IMR-90 (cell line): ENCODE measurements around the gene GGT6. TPM values are rescaled to one million over a fixed set of nuclear protein-coding genes. Genes with fewer than 3 reads are reported as not detected.

Source experiments
- ATAC-seq: fragments of 200-7000 bp; cut with Tn5 transposase; 2 replicates; pipeline ENCODE4 v1.9.1; 2020; ENCODE audit warnings: low read depth, mild to moderate bottlenecking, moderate library complexity
- BruUV-seq: library from RNA; stranded (reverse); fragments of 400-500 nt; replicated peaks from 2 replicates; lab custom pipeline; 2021; lab: Mats Ljungman, UMichigan
- CTCF ChIA-PET: fragments of 300-600 bp; formaldehyde crosslinking; extraction: SDS; loops from one replicate; lab custom pipeline; 2021; ENCODE audit warnings: antibody characterized with exemption; lab: Yijun Ruan, JAX
- POLR2A ChIA-PET: fragments of 300-600 bp; sonication (Branson Sonifier 250); formaldehyde crosslinking; loops from one replicate; lab custom pipeline; 2022; ENCODE audit warnings: antibody characterized with exemption; ENCODE audit not compliant: unreplicated experiment; lab: Charles Lee
- DNase-seq: peaks from one replicate; pipeline ENCODE4 v3.0.0; 2013
- H2AFZ ChIP-seq: replicated peaks from 2 replicates; pipeline ENCODE3; 2013; ENCODE audit warnings: low read length, mild to moderate bottlenecking; ENCODE audit not compliant: poor library complexity
- H2AK5ac ChIP-seq: 2 replicates; pipeline ENCODE4 v1.6.1; 2013; ENCODE audit warnings: low read depth, low read length, inconsistent platforms
- H2AK9ac ChIP-seq: replicated peaks from 2 replicates; pipeline ENCODE3; 2013; ENCODE audit warnings: mild to moderate bottlenecking, low read depth, low read length, moderate library complexity; ENCODE audit not compliant: poor library complexity
- H2BK120ac ChIP-seq: 2 replicates; pipeline ENCODE4 v1.6.1; 2013; ENCODE audit warnings: low read depth, low read length, inconsistent platforms
- H2BK15ac ChIP-seq: 3 replicates; pipeline ENCODE4 v1.6.1; 2013; ENCODE audit warnings: low read depth, low read length, inconsistent platforms
- H2BK20ac ChIP-seq: 2 replicates; pipeline ENCODE4 v1.6.1; 2013; ENCODE audit warnings: low read depth, mild to moderate bottlenecking, inconsistent platforms, low read length, moderate library complexity
- H2BK5ac ChIP-seq: 2 replicates; pipeline ENCODE4 v1.6.1; 2013; ENCODE audit warnings: mild to moderate bottlenecking, low read depth, low read length, inconsistent platforms; ENCODE audit not compliant: poor library complexity, severe bottlenecking
- H3K14ac ChIP-seq: replicated peaks from 2 replicates; pipeline ENCODE4 v1.6.1; 2013; ENCODE audit warnings: low read depth, low read length, inconsistent platforms
- H3K18ac ChIP-seq: 2 replicates; pipeline ENCODE4 v1.6.1; 2013; ENCODE audit warnings: low read depth, low read length, control low read depth
- H3K23ac ChIP-seq: 2 replicates; pipeline ENCODE4 v1.6.1; 2013; ENCODE audit warnings: low read depth, low read length, inconsistent platforms
- H3K27ac ChIP-seq: 2 replicates; pipeline ENCODE4 v1.5.1; 2013; ENCODE audit warnings: mild to moderate bottlenecking, control low read depth, low read length; ENCODE audit not compliant: insufficient read depth
- H3K27me3 ChIP-seq: 2 replicates; pipeline ENCODE4 v1.6.1; 2013; ENCODE audit warnings: low read length; ENCODE audit not compliant: control insufficient read depth, insufficient read depth
- H3K36me3 ChIP-seq: 2 replicates; pipeline ENCODE4 v1.6.1; 2013; ENCODE audit warnings: low read length, mixed read lengths; ENCODE audit not compliant: control insufficient read depth, insufficient read depth
- H3K4ac ChIP-seq: 2 replicates; pipeline ENCODE4 v1.6.1; 2013; ENCODE audit warnings: low read depth, low read length, inconsistent platforms
- H3K4me1 ChIP-seq: 2 replicates; pipeline ENCODE4 v1.6.1; 2013; ENCODE audit warnings: low read length, mixed read lengths; ENCODE audit not compliant: control insufficient read depth, insufficient read depth
- H3K4me2 ChIP-seq: 2 replicates; pipeline ENCODE4 v1.6.1; 2013; ENCODE audit warnings: low read depth, mild to moderate bottlenecking, control low read depth, low read length, moderate library complexity
- H3K4me3 ChIP-seq: 2 replicates; pipeline ENCODE4 v1.5.1; 2013; ENCODE audit warnings: low read depth, mild to moderate bottlenecking, control low read depth, low read length, moderate library complexity; ENCODE audit not compliant: insufficient read depth
- H3K56ac ChIP-seq: 2 replicates; pipeline ENCODE4 v1.6.1; 2013; ENCODE audit warnings: low read length, inconsistent platforms; ENCODE audit not compliant: insufficient read depth; ENCODE audit errors: extremely low read depth
- H3K79me1 ChIP-seq, 2 experiments: 2 replicates each; pipeline ENCODE4 v1.6.1; 2013; ENCODE audit warnings: low read length in 2 of 2, inconsistent platforms in 1 of 2, low read depth in 1 of 2
- H3K9ac ChIP-seq: 2 replicates; pipeline ENCODE4 v1.6.1; 2013; ENCODE audit warnings: low read depth, low read length, control low read depth
- H3K9me1 ChIP-seq: 2 replicates; pipeline ENCODE4 v1.6.1; 2013; ENCODE audit warnings: low read length, inconsistent platforms; ENCODE audit not compliant: insufficient read depth
- H3K9me3 ChIP-seq: 2 replicates; pipeline ENCODE4 v1.6.1; 2013; ENCODE audit warnings: low read length; ENCODE audit not compliant: control insufficient read depth, insufficient read depth
- H4K20me1 ChIP-seq: 2 replicates; pipeline ENCODE4 v1.6.1; 2013; ENCODE audit warnings: low read length, inconsistent platforms; ENCODE audit not compliant: insufficient read depth
- H4K5ac ChIP-seq: 2 replicates; pipeline ENCODE4 v1.6.1; 2013; ENCODE audit warnings: mild to moderate bottlenecking, low read depth, low read length, control low read depth
- H4K8ac ChIP-seq, 2 experiments: 2 replicates each; pipeline ENCODE4 v1.6.1; 2013; ENCODE audit warnings: low read depth in 2 of 2, low read length in 2 of 2, control low read depth in 1 of 2, inconsistent platforms in 1 of 2
- H4K91ac ChIP-seq: 2 replicates; pipeline ENCODE4 v1.6.1; 2013; ENCODE audit warnings: low read depth, low read length, inconsistent platforms; ENCODE audit not compliant: insufficient read depth
- BHLHE40 ChIP-seq: fragments of 150-350 bp; IDR thresholded peaks from 2 replicates; pipeline ENCODE4 v1.6.1; 2016; ENCODE audit warnings: mild to moderate bottlenecking, low read depth, low read length
- CEBPB ChIP-seq: IDR thresholded peaks from 2 replicates; pipeline ENCODE4 v1.6.1; 2012; ENCODE audit warnings: low read depth, low read length, improper control_type of control experiment
- CHD1 ChIP-seq: IDR thresholded peaks from 2 replicates; pipeline ENCODE4 v1.6.1; 2012; ENCODE audit warnings: low read depth, low read length, improper control_type of control experiment
- ELK1 ChIP-seq: fragments of 150-350 bp; IDR thresholded peaks from 2 replicates; pipeline ENCODE4 v1.6.1; 2016; ENCODE audit warnings: low read depth, mild to moderate bottlenecking, low read length, moderate library complexity, borderline replicate concordance
- FOS ChIP-seq: fragments of 150-350 bp; IDR thresholded peaks from 2 replicates; pipeline ENCODE4 v1.6.1; 2016; ENCODE audit warnings: low read depth, low read length
- MAFK ChIP-seq: IDR thresholded peaks from 2 replicates; pipeline ENCODE4 v1.6.1; 2012; ENCODE audit warnings: low read depth, low read length, improper control_type of control experiment
- MAZ ChIP-seq: IDR thresholded peaks from 2 replicates; pipeline ENCODE4 v1.6.1; 2012; ENCODE audit warnings: low read depth, mild to moderate bottlenecking, low read length, improper control_type of control experiment, moderate library complexity, borderline replicate concordance
- MXI1 ChIP-seq: IDR thresholded peaks from 2 replicates; pipeline ENCODE4 v1.6.1; 2012; ENCODE audit warnings: low read depth, mild to moderate bottlenecking, low read length, moderate library complexity, borderline replicate concordance
- NFE2L2 ChIP-seq: fragments of 150-350 bp; IDR thresholded peaks from 2 replicates; pipeline ENCODE4 v1.6.1; 2016; ENCODE audit warnings: low read depth, mild to moderate bottlenecking, low read length
- POLR2A ChIP-seq: IDR thresholded peaks from 2 replicates; pipeline ENCODE4 v1.6.1; 2012; ENCODE audit warnings: mild to moderate bottlenecking, low read depth, low read length
- RAD21 ChIP-seq: IDR thresholded peaks from 2 replicates; pipeline ENCODE4 v1.6.1; 2012; ENCODE audit warnings: low read length, improper control_type of control experiment
- RCOR1 ChIP-seq: IDR thresholded peaks from 2 replicates; pipeline ENCODE4 v1.6.1; 2012; ENCODE audit warnings: mild to moderate bottlenecking, low read length, improper control_type of control experiment; ENCODE audit not compliant: insufficient replicate concordance
- RFX5 ChIP-seq: IDR thresholded peaks from 2 replicates; pipeline ENCODE4 v1.8.0; 2012; ENCODE audit warnings: low read depth, mild to moderate bottlenecking, low read length, moderate library complexity
- SMC3 ChIP-seq: fragments of 150-350 bp; IDR thresholded peaks from 2 replicates; pipeline ENCODE4 v1.6.1; 2016; ENCODE audit warnings: low read depth, mild to moderate bottlenecking, antibody characterized with exemption, low read length, moderate library complexity
- USF2 ChIP-seq: fragments of 150-350 bp; IDR thresholded peaks from 2 replicates; pipeline ENCODE4 v1.6.1; 2017; ENCODE audit warnings: mild to moderate bottlenecking, antibody characterized with exemption, low read length, low read depth
- WGBS, 2 experiments: methylation state at CpG; one replicate each; pipeline versions ENCODE4 v1.1.5 to v1.1.7; 2013; ENCODE audit warnings: missing lambda C conversion rate in 2 of 2; ENCODE audit not compliant: insufficient read length in 1 of 2; ENCODE audit errors: extremely low coverage in 2 of 2; 5-methylcytosine and 5-hydroxymethylcytosine counted together
- dilution Hi-C: fragments of 300-500 bp; cut with HindIII; formaldehyde crosslinking; loops from one replicate; pipeline ENCODE4 v1.14.3; 2018; ENCODE audit warnings: low sequenced_read_pairs; ENCODE audit not compliant: unreplicated experiment
- in situ Hi-C: fragments of 300-500 bp; cut with MboI; formaldehyde crosslinking; loops from 3 replicates; pipeline ENCODE4 v1.14.3; 2019; ENCODE audit warnings: low sequenced_read_pairs, inconsistent platforms, mixed read lengths
- intact Hi-C: fragments of 100-400 bp; cut with micrococcal nuclease; formaldehyde crosslinking; loops from 2 replicates; pipeline ENCODE4 v1.10.0; 2022
- polyA plus RNA-seq, 3 experiments: library from polyadenylated mRNA; depleted of rRNA; stranded (reverse); fragments of >200 nt; gene quantifications; 2 replicates each; pipeline ENCODE4 v1.2.3, GENCODE V29; 2012; ENCODE audit warnings: low replicate concordance in 1 of 3
- total RNA-seq: library from RNA; depleted of rRNA; stranded (reverse); fragments of >200 nt; gene quantifications from 2 replicates; pipeline ENCODE4 v1.2.3, GENCODE V29; 2012
- TF ChIP-seq, protein P1 (sequence below): conservative IDR thresholded peaks from 2 replicates; pipeline ENCODE4 v1.5.1; 2012; ENCODE audit warnings: mild to moderate bottlenecking, low read depth, low read length, improper control_type of control experiment

Gene GGT6
- total and polyA plus RNA-seq, 2 of the 4 experiments (the other 2 are of a cell fraction), result not detected

- CTCF ChIA-PET, result no interaction called here
These were observed 411 bp downstream of the GGT6 start for GRCh38 chr17:4559966-4560365.

More at GRCh38 chr17:4559966-4560365, 411 bp downstream of the GGT6 start:
- Histone ChIP-seq H3K23ac (no peak overlapping the region), H3K4me3 (no peak overlapping the region), H2BK20ac (no peak overlapping the region), H3K9ac (no peak overlapping the region), H2BK5ac (no peak overlapping the region), H2AK5ac (no peak overlapping the region), H3K14ac (no peak overlapping the region), H3K4me2 (no peak overlapping the region), H3K27ac (no peak overlapping the region), H3K9me3 (no peaks in the 10 kb centered on the region), H4K5ac (no peak overlapping the region), H2AK9ac (no peak overlapping the region), H3K18ac (no peak overlapping the region), H2BK120ac (no peak overlapping the region), H4K91ac (no peak overlapping the region), H3K4me1 (peaks cover 2% of the 10 kb centered on the region), H2AFZ (no peak overlapping the region), H2BK15ac (no peak overlapping the region), H3K27me3 (peaks cover 5% of the 10 kb centered on the region; the same call in 1 of the 2 replicates), H4K20me1 (no peaks in the 10 kb centered on the region), H3K4ac (no peak overlapping the region), H3K36me3 (no peaks in the 10 kb centered on the region), H3K56ac (no peak overlapping the region), H3K9me1 (no peaks in the 10 kb centered on the region), H3K79me1 (peaks cover 0 to 2% of the 10 kb centered on the region in 2 experiments; a peak in 1 of 4 replicates), H4K8ac (no peak overlapping the region)
- no peak for ATAC-seq
- dilution Hi-C loops (no loop called here), in situ Hi-C loops (loop anchor here (10.0 kb wide), 1 partner anchor 65 kb away; the partner anchor contains the start of gene SPNS2), intact Hi-C loops (loop anchor here (5.0 to 10.0 kb wide), 2 partner anchors 138 to 325 kb away; no protein-coding TSS in a partner anchor)
- TF ChIP-seq MXI1 (no peak), CHD1 (no peak), USF2 (no peak), RFX5 (no peak), ELK1 (no peak), CEBPB (no peak), FOS (no peak), POLR2A (no peak), NFE2L2 (no peak), MAZ (no peak), MAFK (no peak), RAD21 (no peak), RCOR1 (no peak), SMC3 (no peak), BHLHE40 (no peak)
- TF ChIP-seq, protein P1, sequence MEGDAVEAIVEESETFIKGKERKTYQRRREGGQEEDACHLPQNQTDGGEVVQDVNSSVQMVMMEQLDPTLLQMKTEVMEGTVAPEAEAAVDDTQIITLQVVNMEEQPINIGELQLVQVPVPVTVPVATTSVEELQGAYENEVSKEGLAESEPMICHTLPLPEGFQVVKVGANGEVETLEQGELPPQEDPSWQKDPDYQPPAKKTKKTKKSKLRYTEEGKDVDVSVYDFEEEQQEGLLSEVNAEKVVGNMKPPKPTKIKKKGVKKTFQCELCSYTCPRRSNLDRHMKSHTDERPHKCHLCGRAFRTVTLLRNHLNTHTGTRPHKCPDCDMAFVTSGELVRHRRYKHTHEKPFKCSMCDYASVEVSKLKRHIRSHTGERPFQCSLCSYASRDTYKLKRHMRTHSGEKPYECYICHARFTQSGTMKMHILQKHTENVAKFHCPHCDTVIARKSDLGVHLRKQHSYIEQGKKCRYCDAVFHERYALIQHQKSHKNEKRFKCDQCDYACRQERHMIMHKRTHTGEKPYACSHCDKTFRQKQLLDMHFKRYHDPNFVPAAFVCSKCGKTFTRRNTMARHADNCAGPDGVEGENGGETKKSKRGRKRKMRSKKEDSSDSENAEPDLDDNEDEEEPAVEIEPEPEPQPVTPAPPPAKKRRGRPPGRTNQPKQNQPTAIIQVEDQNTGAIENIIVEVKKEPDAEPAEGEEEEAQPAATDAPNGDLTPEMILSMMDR, result no peak
- WGBS, 2 experiments, result 100% methylated on average over 2 of the region's 5 CpGs; no CpG with 5 or more reads in 1 of the 2 experiments
- DNase-seq, result no peak
- POLR2A ChIA-PET, result no interaction called here
- no TSS peak for BruUV-seq
